ENCODE results near the gene KIF1C.

- TF ChIP-seq POLR2A (IDR thresholded peaks at IDR 0.05; ENCODE audit: low read length) (no peak), GATA1 (IDR thresholded peaks at IDR 0.05; ENCODE audit: low read depth, low read length) (no peak)
Measured at GRCh38 chr17:4968486-4969046, 29.2 kb upstream of the KIF1C start.

Data from erythroblast (primary cell).